Ishikawa (cell line): ENCODE results near the gene KLHDC8A.

Experiments used
- TAF1 ChIP-seq: IDR thresholded peaks from 2 replicates; pipeline ENCODE4 v1.6.1; 2012; ENCODE audit warnings: low read depth, mild to moderate bottlenecking
- TEAD4 ChIP-seq: IDR thresholded peaks from 2 replicates; pipeline ENCODE4 v1.6.1; 2012
- YY1 ChIP-seq: IDR thresholded peaks from 2 replicates; pipeline ENCODE4 v1.6.1; 2012; ENCODE audit warnings: low read depth
- TF ChIP-seq, protein P1 (sequence below): IDR thresholded peaks from 2 replicates; pipeline ENCODE4 v1.6.1; 2012; ENCODE audit warnings: low read depth, mild to moderate bottlenecking

DNA sequence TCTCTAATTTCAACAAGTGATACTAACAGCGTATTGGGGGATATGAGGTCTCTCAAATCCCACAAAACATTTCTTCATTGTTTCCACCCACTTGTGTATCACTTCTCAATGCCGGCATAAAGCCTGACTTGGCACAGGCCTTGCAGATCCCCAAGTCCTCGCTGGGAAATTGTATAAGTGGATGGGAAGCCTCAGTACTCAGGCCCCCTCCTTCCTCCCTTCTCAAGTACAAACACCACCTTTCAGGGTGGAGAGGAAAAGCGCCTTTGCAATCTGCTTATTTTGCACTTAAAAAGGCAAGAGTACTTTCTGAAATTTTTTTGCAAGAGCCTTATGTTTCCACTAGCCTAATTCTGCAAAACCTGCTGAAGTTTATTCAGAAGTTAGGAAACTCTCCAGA is 25.8 kb upstream of the KLHDC8A start:
- TF ChIP-seq YY1 = no peak
- TF ChIP-seq, protein P1, sequence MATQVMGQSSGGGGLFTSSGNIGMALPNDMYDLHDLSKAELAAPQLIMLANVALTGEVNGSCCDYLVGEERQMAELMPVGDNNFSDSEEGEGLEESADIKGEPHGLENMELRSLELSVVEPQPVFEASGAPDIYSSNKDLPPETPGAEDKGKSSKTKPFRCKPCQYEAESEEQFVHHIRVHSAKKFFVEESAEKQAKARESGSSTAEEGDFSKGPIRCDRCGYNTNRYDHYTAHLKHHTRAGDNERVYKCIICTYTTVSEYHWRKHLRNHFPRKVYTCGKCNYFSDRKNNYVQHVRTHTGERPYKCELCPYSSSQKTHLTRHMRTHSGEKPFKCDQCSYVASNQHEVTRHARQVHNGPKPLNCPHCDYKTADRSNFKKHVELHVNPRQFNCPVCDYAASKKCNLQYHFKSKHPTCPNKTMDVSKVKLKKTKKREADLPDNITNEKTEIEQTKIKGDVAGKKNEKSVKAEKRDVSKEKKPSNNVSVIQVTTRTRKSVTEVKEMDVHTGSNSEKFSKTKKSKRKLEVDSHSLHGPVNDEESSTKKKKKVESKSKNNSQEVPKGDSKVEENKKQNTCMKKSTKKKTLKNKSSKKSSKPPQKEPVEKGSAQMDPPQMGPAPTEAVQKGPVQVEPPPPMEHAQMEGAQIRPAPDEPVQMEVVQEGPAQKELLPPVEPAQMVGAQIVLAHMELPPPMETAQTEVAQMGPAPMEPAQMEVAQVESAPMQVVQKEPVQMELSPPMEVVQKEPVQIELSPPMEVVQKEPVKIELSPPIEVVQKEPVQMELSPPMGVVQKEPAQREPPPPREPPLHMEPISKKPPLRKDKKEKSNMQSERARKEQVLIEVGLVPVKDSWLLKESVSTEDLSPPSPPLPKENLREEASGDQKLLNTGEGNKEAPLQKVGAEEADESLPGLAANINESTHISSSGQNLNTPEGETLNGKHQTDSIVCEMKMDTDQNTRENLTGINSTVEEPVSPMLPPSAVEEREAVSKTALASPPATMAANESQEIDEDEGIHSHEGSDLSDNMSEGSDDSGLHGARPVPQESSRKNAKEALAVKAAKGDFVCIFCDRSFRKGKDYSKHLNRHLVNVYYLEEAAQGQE = no peak
- TF ChIP-seq TAF1 = no peak
- no peak for TF ChIP-seq TEAD4
